ENCODE measurements around the gene JAKMIP1.

JAKMIP1 gene

DNA sequence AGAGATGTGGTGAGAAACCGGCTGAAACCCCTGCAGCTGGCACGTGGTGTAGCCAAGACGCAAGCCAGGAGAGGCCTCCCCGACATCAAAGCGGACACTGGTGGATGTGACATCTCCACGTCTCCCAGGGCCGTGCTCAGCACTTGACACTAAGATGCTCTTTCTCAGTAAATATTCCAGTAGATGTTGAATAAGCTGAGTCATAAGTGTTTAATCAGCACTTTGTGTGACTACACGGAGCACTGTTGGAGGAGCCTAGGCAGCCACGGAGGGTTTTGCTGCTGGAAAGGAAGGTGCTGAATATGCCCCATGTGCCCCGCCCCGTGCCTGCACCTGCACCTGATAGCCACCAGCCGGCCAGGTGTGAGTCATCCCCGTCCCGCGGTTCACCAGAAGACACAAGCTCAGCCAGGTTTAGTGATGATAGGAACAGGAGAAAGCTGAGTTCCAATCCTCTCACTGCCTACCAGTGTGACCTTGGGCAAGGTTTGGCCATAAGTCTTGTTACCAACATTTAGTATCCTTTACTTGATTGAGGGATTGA lies 153.1 kb downstream of the JAKMIP1 start:
- DNase-seq (ENCODE audit: extremely low read depth in 1 of 2, low read depth in 1 of 2), result no peak

GRCh38 chr4:6046526-6047129 lies 153.7 kb downstream of the JAKMIP1 start:
- DNase-seq (ENCODE audit: extremely low read depth in 1 of 2, low read depth in 1 of 2), result no peak

GRCh38 chr4:6044805-6045204 lies 155.5 kb downstream of the JAKMIP1 start:
- DNase-seq (ENCODE audit: extremely low read depth in 1 of 2, low read depth in 1 of 2), result no peak

DNA sequence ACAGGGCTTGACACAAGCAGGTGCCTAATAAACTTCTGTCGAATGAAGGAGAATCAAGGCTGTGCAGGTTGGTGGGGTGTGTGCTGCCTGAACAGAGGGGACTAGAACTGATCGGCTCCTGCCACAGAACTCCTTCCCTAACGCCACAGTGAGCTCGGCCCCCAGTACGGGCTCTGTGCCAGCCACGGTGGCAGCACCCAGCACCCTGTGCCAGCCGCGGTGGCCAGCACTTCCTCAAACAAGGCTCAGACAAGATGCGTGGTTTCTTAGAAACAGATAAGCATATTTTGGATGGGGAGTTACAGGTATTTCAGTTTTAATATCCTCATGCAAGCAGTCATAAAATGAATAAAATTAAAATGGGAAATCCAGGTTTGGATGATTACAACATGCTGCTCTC lies 156.1 kb downstream of the JAKMIP1 start:
- no peak for DNase-seq (ENCODE audit: extremely low read depth in 1 of 2, low read depth in 1 of 2)

GRCh38 chr4:6043843-6044242 lies 156.5 kb downstream of the JAKMIP1 start:
- no peak for DNase-seq (ENCODE audit: extremely low read depth in 1 of 2, low read depth in 1 of 2)

DNA sequence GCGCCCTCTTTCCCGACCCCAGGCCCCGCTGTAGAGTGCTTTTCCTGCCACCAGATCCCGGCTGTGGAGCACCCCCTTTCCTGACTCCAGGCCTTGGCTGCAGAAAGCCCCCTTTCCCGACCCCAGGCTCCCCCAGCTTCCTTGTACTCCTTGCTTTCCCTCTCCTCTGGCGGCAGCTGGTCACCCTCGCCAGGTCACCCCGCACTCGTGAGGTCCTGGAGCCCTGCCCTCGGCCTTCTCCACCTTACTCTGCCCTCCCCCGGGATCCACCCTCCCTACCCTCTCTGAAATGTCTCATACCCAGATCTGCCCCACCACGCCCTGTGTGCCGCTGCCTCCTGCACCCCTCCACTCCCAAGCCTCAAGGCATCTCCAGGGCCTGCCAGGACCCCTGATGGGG lies 157.2 kb downstream of the JAKMIP1 start:
- no peak for DNase-seq (ENCODE audit: extremely low read depth in 1 of 2, low read depth in 1 of 2)

DNA sequence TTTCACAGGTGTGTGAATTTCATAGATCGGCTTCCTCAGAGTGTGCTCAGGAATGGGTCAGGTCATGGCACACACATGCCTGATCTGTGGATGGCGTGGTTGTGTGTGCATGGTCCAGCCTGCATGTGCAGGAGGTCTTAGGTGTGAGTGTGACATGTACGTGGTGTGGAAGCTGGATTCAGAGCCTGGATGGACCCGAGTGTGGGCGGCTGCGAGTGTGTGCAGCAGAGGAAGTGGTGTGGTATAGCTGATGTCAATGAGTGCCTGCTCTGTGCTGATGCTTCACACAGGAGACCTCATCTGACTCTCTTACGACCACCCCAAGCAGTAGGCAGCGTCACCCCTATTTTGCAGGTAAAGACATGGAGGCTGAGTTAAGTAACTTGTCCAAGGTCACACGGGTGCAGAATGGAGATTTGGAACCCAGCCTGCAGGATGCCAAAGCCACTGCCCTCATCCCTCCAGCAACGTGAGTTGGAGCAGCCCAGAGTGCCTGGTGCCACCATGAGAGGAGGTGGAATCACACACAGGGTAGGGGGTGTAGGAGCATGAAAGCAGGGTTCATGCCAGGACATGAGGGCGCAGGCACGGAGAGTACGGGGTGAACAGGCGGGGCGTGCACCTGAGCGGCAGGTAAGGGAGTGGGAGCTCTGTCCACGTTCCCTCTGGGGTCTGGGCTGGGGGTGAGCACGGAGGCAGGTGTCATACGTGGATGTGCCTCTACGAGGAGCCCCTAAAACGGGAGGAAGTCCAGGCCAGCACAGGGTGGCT lies 157.9 kb downstream of the JAKMIP1 start:
- no peak for DNase-seq (ENCODE audit: extremely low read depth in 1 of 2, low read depth in 1 of 2)

DNA sequence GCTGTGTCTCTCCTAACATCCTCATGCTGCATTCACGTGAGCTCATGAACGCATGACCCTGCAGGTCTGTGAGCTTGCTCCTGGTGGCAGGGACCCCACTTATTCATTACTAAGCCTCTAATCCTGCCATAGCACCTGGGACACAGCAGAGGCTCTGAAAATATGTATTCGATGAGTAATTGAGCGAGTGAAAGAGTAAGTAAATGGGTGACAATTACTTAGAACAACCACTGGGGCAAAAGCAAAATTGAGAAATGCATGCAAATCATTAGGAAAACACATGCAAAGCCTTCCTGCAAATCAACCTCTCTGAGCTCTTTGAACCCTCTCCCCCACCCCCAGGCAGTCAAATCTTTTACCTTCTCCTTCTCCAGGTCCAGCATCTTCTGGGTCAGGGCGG lies 158.5 kb downstream of the JAKMIP1 start:
- no peak for DNase-seq (ENCODE audit: extremely low read depth in 1 of 2, low read depth in 1 of 2)

DNA sequence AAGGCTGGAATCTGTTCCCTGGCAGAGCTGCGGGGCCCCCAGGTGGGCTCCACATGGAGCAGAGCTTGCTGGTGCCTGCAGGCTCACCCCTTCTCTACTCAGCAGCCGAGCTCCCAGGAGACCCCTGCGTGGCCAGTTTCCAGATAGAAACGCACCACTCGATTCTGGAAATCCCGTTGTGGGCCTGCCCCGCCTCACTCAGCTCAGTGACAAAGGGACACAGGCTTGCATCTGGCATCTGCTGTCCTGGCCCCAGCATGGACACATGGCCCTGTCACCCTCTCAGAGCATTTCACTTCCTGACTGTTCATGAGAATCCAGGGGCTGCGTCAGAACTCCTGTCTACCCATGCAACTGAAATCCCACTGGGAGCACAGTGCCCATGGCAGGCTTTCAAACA lies 161.6 kb downstream of the JAKMIP1 start:
- no peak for DNase-seq (ENCODE audit: extremely low read depth in 1 of 2, low read depth in 1 of 2)

DNA sequence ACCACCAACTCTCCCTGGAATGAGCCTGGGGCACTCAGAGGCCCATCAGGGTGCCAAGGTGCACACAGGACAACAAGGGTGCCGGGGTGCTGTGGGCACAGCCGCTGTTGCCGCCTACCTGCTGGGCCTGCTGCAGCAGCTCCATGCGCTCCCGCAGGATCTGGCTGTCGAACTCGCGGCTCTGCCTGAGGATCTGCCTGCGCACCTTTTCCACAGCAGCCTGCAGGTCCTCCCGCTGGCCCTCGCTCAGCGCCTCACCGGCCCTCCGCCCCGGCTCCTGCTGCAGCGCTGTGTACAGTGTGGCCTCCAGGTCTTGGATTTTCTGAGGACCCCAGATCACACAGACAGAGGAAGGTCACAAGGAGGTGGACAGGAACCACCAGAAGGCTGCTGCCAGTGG lies 164.6 kb downstream of the JAKMIP1 start:
- DNase-seq (ENCODE audit: extremely low read depth in 1 of 2, low read depth in 1 of 2), result no peak

DNA sequence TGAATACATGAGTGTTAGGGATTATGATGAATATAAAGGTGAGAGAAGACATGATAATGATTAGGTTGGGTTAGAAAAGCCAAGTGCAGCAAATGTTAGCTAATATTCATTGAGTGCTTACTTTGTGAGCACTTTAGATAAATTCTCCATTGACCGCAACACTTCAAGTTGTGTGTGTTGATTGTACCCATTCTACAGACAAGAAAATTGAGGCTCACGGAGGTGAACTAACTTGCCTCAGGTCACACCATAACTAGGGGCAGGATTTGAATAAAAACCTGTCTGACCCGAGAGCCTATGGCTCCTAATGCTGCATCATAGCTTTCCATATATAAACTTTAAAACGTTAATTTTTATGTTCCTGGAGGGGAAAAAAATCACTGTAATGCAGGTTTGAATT lies 167.0 kb downstream of the JAKMIP1 start:
- DNase-seq (ENCODE audit: extremely low read depth in 1 of 2, low read depth in 1 of 2), result no peak

- no peak for DNase-seq (ENCODE audit: extremely low read depth in 1 of 2, low read depth in 1 of 2)
Measured at GRCh38 chr4:6032249-6033244, 167.8 kb downstream of the JAKMIP1 start.

DNA sequence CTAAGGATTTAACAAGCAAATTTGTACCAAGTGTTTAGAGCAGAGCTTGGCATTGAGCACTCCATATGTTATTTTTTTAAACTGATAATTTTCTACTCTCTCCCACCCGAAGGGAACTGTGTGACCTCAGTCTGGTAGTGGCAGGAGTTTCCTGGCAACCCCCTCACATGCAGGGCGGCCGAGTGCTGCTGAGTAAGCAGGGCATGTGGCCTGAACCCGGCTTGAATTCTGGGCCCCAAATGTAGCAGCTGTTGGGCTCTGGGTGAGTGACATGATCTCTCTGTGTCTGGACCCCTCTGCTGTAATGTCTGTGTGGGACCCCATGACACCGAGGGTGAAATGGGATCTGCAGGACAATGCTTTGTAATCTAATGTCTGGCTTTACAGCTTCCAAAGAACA lies 168.5 kb downstream of the JAKMIP1 start:
- DNase-seq (ENCODE audit: extremely low read depth in 1 of 2, low read depth in 1 of 2), result no peak

DNA sequence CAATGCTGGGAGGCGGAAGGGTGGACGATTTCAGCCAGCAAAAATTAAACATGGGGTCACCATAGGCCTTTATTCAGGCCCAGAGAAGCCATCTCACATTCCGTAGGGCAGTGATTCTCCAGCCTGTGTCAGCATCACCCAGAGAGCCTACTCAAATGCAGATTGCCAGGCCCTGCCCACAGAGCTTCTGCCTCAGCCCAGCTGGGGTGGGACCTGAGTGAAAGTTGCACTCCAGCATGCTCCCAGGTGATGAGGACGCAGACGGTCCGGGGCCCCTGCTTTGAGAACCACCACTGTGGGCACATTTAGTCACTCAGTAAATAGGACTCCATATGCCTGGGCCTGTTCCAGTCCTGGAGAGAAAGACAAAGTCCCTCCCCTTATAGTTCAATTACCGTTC lies 169.7 kb downstream of the JAKMIP1 start:
- DNase-seq (ENCODE audit: extremely low read depth in 1 of 2, low read depth in 1 of 2), result no peak

DNA sequence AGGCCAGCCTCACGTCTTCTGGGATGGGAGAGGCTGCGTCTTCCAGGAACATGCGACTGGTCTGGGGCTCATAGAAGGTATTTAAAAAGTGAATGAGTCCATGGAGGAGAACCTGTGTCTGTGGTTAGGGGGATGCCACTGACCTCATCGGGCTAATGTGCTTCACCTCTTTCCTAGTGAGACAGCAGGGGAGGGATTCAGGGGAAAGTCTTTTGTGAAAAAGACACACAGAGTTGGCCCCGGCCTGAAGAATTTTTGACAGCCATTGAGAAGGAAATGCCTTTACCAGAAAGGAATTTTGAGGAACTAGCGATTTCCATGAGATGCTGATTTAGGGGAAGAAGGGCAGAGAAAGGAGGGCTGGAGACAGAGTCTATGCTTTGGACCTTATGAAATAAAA lies 171.1 kb downstream of the JAKMIP1 start:
- no peak for DNase-seq (ENCODE audit: extremely low read depth in 1 of 2, low read depth in 1 of 2)

DNA sequence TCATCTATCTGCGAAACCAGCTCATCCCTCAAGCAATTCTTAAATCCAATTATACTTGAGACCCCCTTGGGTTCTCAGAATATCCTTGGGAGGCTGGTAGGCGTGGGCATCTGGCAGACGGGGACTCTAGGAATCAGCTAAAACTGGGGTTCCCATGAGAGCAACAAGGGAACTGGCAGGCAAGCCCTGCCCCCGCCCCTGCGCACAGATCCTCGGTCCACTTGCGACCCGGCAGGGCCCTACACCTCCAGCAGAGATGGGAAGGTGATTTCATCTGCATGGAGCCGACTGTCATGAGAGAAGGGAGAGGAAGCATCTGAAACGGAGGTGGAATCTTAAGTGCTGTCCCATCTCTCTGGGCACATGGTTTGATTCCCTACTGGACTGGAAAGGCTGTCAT lies 172.2 kb downstream of the JAKMIP1 start:
- DNase-seq (ENCODE audit: extremely low read depth in 1 of 2, low read depth in 1 of 2), result no peak

GRCh38 chr4:6027392-6027791 lies 173.0 kb downstream of the JAKMIP1 start:
- DNase-seq (ENCODE audit: extremely low read depth in 1 of 2, low read depth in 1 of 2), result no peak

GRCh38 chr4:6024313-6024960 lies 175.9 kb downstream of the JAKMIP1 start:
- DNase-seq (ENCODE audit: extremely low read depth in 1 of 2, low read depth in 1 of 2), result no peak

GRCh38 chr4:6023731-6024130 lies 176.6 kb downstream of the JAKMIP1 start:
- DNase-seq (ENCODE audit: extremely low read depth in 1 of 2, low read depth in 1 of 2), result no peak

DNA sequence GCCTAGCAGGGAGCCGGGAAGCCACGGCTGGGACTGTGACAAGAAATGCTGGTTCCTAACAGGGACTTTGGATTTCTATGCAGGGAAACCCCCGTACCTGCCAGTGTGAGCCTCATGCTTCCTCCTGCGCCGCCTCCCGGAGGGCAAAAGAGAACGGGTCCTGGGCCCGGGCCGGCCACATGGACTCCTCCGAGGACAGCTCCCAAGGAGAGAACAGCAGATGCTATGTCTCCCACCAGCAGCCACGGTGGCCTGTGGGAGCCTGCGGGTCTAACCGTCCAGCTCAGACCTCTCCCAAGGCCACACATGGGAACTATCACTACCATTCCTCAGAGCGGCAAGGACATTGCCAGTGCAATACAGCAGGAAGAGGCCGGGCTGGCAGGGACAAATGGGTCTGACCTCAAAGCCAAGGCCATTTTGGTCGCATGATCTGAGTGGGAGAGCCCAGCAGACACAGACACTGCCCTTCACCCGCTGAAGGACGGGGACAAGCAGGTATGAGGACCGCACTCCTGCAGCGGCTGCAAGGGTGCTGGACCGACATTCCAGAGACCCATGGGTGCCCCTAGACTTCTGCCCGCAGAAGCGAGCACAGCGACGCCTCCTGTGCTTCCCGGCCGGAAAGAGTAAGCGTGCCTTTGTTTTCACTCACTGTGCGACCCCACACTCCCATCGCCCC lies 177.6 kb downstream of the JAKMIP1 start:
- DNase-seq (ENCODE audit: extremely low read depth in 1 of 2, low read depth in 1 of 2), result no peak
